HG03066 (cell line): ENCODE data around the gene ZNF57.
"Not testable (repeated sequence)": the region's sequence is repeated elsewhere in the genome, so short reads cannot be mapped to it uniquely, and the experiment has no call there.

ENCODE experiments used
- ATAC-seq: cut with Tn5 transposase; IDR thresholded peaks from one replicate; pipeline ENCODE4 v1.9.1; 2021; ENCODE audit warnings: low read depth; ENCODE audit not compliant: unreplicated experiment

The ZNF57 gene

GRCh38 chr19:2890531-2890930 is 10.2 kb upstream of the ZNF57 start:
- not testable (repeated sequence) for ATAC-seq

- ATAC-seq, result no peak
Measured at GRCh38 chr19:2896694-2897093, 4.0 kb upstream of the ZNF57 start.

- ATAC-seq, result no peak
Measured at GRCh38 chr19:2902590-2903218, 2.0 kb downstream of the ZNF57 start.

GRCh38 chr19:2903326-2903725 is 2.6 kb downstream of the ZNF57 start:
- ATAC-seq, result not testable (repeated sequence)

GRCh38 chr19:2905918-2906519 is 5.3 kb downstream of the ZNF57 start:
- no peak for ATAC-seq

GRCh38 chr19:2906631-2907195 is 6.0 kb downstream of the ZNF57 start:
- ATAC-seq, result no peak

GRCh38 chr19:2912306-2912705 is 11.6 kb downstream of the ZNF57 start:
- no peak for ATAC-seq

GRCh38 chr19:2917275-2918184 is 16.8 kb downstream of the ZNF57 start:
- no peak for ATAC-seq

GRCh38 chr19:2922987-2923386 is 22.3 kb downstream of the ZNF57 start:
- ATAC-seq, result no peak

- no peak for ATAC-seq
Measured at GRCh38 chr19:2923510-2923909, 22.8 kb downstream of the ZNF57 start.

GRCh38 chr19:2926341-2927031 is 25.8 kb downstream of the ZNF57 start:
- no peak for ATAC-seq

- no peak for ATAC-seq
Measured at GRCh38 chr19:2927032-2927430, 26.3 kb downstream of the ZNF57 start.

- no peak for ATAC-seq
Measured at GRCh38 chr19:2933490-2933910, 32.8 kb downstream of the ZNF57 start.

- not testable (repeated sequence) for ATAC-seq
Measured at GRCh38 chr19:2935863-2936262, 35.1 kb downstream of the ZNF57 start.

GRCh38 chr19:2942928-2943640 is 42.4 kb downstream of the ZNF57 start:
- ATAC-seq, result no peak

GRCh38 chr19:2944403-2944774 is 43.7 kb downstream of the ZNF57 start:
- ATAC-seq, result no peak

GRCh38 chr19:2944775-2945574 is 44.2 kb downstream of the ZNF57 start, which contains the start of gene ZNF77:
Gene ZNF77 (minus strand): TSS chr19:2944971. CDS start chr19:2944840, 131 bp downstream.
- ATAC-seq, result peak; percentile 97

- ATAC-seq, result no peak
Measured at GRCh38 chr19:2945575-2946184, 45.0 kb downstream of the ZNF57 start.

GRCh38 chr19:2949939-2950285 is 49.2 kb downstream of the ZNF57 start:
- ATAC-seq, result no peak
